K562 (cell line): ENCODE data around the gene LRRC41. TPM values are rescaled to one million over a fixed set of nuclear protein-coding genes. Genes with fewer than 3 reads are reported as not detected.
A peak's percentile ranks its signal among the peaks of the same experiment; 100 is the strongest.

Experiments used
- GTF2F1 ChIP-seq: IDR thresholded peaks from 2 replicates; pipeline ENCODE4 v1.6.1; 2011; ENCODE audit warnings: low read depth, low read length, improper control_type of control experiment
- HDGF ChIP-seq: fragments of 450-650 bp; IDR thresholded peaks from 2 replicates; pipeline ENCODE4 v1.6.1; 2016
- MECOM ChIP-seq: fragments of 250-450 bp; sonication (Bioruptor Pico); IDR thresholded peaks from 2 replicates; pipeline ENCODE4 v1.8.0; 2022; ENCODE audit warnings: inconsistent platforms
- NFRKB ChIP-seq: fragments of 450-650 bp; IDR thresholded peaks from 2 replicates; pipeline ENCODE4 v1.6.1; 2016; ENCODE audit warnings: low read depth
- SMARCA4 ChIP-seq: fragments of 450-650 bp; IDR thresholded peaks from 2 replicates; pipeline ENCODE4 v1.6.1; 2016
- SP1 ChIP-seq: sonication (generic); formaldehyde crosslinking; IDR thresholded peaks from 2 replicates; pipeline ENCODE4 v1.8.1; 2022; ENCODE audit warnings: mild to moderate bottlenecking, missing genetic modification reagents
- SRSF3 ChIP-seq: fragments of 200-400 bp; formaldehyde crosslinking; IDR thresholded peaks from 2 replicates; pipeline ENCODE4 v1.6.1; 2016; ENCODE audit warnings: mild to moderate bottlenecking, low read length, moderate library complexity; ENCODE audit not compliant: insufficient read depth
- ZNF24 ChIP-seq: fragments of 450-650 bp; IDR thresholded peaks from 2 replicates; pipeline ENCODE4 v1.6.1; 2016
- ZNF79 ChIP-seq: fragments of 250-450 bp; sonication (Bioruptor Pico); IDR thresholded peaks from 2 replicates; pipeline ENCODE4 v1.4.0; 2020; ENCODE audit warnings: low read depth, mild to moderate bottlenecking, moderate library complexity
- polyA plus RNA-seq, 8 experiments: library from polyadenylated mRNA; depleted of rRNA in 4 of 8; stranded (reverse) in 5 of 8; unstranded in 3 of 8; fragments of >200 nt; fragmentation: Nextera tagmentation in 2 of 8; fragmentation: Illumina TruSeq in 1 of 8; extraction: Ambion mirVana in 2 of 8; extraction: Trizol in 1 of 8; gene quantifications; 2 replicates each; pipeline versions ENCODE4 v1.2.1 to v1.2.3, GENCODE V29; 2011 to 2014; ENCODE audit warnings: inconsistent platforms in 1 of 8, missing spikeins in 1 of 8
- total RNA-seq, 7 experiments: library from RNA; depleted of rRNA in 6 of 7; stranded (reverse); fragments of >200 nt in 6 of 7; fragmentation: Illumina TruSeq in 2 of 7; extraction: Trizol in 2 of 7; gene quantifications; 2 replicates each; pipeline versions ENCODE4 v1.2.1 to v1.2.3, GENCODE V29; 2011 to 2021; ENCODE audit warnings: low replicate concordance in 1 of 7
- TF ChIP-seq, protein P1 (sequence below): fragments of 450-650 bp; IDR thresholded peaks from 2 replicates; pipeline ENCODE4 v1.6.1; 2016; ENCODE audit warnings: mild to moderate bottlenecking, moderate library complexity
- TF ChIP-seq, protein P2 (sequence below): sonication (generic); formaldehyde crosslinking; IDR thresholded peaks from 2 replicates; pipeline ENCODE4 v1.8.0; 2022; ENCODE audit warnings: mild to moderate bottlenecking, missing genetic modification reagents
- TF ChIP-seq, protein P3 (sequence below): fragments of 450-650 bp; conservative IDR thresholded peaks from 2 replicates; pipeline ENCODE4 v1.6.1; 2016; ENCODE audit warnings: missing genetic modification characterization, low read depth, mild to moderate bottlenecking, missing compliant biosample characterization, moderate library complexity
- TF ChIP-seq, protein P4 (sequence below): sonication (generic); formaldehyde crosslinking; IDR thresholded peaks from 2 replicates; pipeline ENCODE4 v1.8.1; 2023; ENCODE audit warnings: mild to moderate bottlenecking, missing genetic modification reagents

The LRRC41 gene
- total and polyA plus RNA-seq, 9 of the 15 experiments (the other 6 are each of a cell fraction or from before 2014, with no cell fraction given) = 10.5 to 64.7 (median 44.2) TPM

DNA sequence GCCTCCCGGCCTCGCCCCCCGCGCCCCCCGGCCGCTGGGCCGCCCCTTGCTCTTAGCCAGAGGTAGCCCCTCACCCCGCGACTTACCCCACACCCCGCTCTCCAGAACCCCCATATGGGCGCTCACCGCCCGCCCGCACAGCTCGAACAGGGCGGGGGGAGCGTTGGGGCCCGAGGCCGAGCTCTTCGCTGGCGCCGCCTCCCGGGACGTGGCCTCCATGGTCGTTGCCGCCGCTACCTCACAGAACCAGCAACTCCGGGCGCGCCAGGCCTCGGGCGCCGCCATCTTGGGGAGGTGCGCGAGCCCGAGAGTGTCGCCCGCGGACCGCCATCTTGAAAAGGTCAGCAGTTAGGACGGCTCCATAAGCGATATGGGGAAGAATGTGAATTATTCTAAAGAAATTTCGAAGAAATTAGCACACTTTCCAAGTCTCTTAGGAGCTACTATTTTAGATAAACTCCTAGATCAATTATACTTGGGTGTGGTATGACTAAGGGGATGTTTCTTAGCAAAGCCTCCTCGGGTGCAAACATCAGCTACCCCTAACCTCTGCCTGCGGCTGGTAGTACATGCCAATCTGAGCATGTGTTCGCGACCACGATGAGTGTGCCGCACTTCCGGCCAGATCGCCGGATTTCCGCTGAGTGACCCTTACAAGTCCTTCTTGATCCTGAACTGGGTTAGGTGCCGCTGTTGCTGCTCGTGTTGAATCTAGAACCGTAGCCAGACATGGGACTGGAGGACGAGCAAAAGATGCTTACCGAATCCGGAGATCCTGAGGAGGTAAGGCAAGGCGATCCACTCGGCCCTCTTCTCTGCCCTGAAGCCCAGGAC is at the start of gene LRRC41, which contains the start of gene UQCRH (continued):
- TF ChIP-seq, protein P1, sequence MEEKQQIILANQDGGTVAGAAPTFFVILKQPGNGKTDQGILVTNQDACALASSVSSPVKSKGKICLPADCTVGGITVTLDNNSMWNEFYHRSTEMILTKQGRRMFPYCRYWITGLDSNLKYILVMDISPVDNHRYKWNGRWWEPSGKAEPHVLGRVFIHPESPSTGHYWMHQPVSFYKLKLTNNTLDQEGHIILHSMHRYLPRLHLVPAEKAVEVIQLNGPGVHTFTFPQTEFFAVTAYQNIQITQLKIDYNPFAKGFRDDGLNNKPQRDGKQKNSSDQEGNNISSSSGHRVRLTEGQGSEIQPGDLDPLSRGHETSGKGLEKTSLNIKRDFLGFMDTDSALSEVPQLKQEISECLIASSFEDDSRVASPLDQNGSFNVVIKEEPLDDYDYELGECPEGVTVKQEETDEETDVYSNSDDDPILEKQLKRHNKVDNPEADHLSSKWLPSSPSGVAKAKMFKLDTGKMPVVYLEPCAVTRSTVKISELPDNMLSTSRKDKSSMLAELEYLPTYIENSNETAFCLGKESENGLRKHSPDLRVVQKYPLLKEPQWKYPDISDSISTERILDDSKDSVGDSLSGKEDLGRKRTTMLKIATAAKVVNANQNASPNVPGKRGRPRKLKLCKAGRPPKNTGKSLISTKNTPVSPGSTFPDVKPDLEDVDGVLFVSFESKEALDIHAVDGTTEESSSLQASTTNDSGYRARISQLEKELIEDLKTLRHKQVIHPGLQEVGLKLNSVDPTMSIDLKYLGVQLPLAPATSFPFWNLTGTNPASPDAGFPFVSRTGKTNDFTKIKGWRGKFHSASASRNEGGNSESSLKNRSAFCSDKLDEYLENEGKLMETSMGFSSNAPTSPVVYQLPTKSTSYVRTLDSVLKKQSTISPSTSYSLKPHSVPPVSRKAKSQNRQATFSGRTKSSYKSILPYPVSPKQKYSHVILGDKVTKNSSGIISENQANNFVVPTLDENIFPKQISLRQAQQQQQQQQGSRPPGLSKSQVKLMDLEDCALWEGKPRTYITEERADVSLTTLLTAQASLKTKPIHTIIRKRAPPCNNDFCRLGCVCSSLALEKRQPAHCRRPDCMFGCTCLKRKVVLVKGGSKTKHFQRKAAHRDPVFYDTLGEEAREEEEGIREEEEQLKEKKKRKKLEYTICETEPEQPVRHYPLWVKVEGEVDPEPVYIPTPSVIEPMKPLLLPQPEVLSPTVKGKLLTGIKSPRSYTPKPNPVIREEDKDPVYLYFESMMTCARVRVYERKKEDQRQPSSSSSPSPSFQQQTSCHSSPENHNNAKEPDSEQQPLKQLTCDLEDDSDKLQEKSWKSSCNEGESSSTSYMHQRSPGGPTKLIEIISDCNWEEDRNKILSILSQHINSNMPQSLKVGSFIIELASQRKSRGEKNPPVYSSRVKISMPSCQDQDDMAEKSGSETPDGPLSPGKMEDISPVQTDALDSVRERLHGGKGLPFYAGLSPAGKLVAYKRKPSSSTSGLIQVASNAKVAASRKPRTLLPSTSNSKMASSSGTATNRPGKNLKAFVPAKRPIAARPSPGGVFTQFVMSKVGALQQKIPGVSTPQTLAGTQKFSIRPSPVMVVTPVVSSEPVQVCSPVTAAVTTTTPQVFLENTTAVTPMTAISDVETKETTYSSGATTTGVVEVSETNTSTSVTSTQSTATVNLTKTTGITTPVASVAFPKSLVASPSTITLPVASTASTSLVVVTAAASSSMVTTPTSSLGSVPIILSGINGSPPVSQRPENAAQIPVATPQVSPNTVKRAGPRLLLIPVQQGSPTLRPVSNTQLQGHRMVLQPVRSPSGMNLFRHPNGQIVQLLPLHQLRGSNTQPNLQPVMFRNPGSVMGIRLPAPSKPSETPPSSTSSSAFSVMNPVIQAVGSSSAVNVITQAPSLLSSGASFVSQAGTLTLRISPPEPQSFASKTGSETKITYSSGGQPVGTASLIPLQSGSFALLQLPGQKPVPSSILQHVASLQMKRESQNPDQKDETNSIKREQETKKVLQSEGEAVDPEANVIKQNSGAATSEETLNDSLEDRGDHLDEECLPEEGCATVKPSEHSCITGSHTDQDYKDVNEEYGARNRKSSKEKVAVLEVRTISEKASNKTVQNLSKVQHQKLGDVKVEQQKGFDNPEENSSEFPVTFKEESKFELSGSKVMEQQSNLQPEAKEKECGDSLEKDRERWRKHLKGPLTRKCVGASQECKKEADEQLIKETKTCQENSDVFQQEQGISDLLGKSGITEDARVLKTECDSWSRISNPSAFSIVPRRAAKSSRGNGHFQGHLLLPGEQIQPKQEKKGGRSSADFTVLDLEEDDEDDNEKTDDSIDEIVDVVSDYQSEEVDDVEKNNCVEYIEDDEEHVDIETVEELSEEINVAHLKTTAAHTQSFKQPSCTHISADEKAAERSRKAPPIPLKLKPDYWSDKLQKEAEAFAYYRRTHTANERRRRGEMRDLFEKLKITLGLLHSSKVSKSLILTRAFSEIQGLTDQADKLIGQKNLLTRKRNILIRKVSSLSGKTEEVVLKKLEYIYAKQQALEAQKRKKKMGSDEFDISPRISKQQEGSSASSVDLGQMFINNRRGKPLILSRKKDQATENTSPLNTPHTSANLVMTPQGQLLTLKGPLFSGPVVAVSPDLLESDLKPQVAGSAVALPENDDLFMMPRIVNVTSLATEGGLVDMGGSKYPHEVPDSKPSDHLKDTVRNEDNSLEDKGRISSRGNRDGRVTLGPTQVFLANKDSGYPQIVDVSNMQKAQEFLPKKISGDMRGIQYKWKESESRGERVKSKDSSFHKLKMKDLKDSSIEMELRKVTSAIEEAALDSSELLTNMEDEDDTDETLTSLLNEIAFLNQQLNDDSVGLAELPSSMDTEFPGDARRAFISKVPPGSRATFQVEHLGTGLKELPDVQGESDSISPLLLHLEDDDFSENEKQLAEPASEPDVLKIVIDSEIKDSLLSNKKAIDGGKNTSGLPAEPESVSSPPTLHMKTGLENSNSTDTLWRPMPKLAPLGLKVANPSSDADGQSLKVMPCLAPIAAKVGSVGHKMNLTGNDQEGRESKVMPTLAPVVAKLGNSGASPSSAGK = peak; percentile 33; the same call in 1 of the 2 replicates
- TF ChIP-seq ZNF24 (no peak), SMARCA4 (no peak), SP1 (CRISPR knock-in tag) (peak; percentile 92), HDGF (no peak), SRSF3 (no peak), ZNF79 (CRISPR knock-in tag) (peak; percentile 23; the same call in 1 of the 2 replicates), GTF2F1 (peak; percentile 54; the same call in 1 of the 2 replicates), NFRKB (peak; percentile 94), MECOM (CRISPR knock-in tag) (peak; percentile 45; the same call in 1 of the 2 replicates)
- TF ChIP-seq, protein P2, sequence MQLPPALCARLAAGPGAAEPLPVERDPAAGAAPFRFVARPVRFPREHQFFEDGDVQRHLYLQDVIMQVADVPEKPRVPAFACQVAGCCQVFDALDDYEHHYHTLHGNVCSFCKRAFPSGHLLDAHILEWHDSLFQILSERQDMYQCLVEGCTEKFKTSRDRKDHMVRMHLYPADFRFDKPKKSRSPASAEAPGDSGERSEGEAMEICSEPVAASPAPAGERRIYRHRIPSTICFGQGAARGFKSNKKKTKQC (CRISPR knock-in tag) = peak; percentile 71; the same call in 1 of the 2 replicates
- TF ChIP-seq, protein P3, sequence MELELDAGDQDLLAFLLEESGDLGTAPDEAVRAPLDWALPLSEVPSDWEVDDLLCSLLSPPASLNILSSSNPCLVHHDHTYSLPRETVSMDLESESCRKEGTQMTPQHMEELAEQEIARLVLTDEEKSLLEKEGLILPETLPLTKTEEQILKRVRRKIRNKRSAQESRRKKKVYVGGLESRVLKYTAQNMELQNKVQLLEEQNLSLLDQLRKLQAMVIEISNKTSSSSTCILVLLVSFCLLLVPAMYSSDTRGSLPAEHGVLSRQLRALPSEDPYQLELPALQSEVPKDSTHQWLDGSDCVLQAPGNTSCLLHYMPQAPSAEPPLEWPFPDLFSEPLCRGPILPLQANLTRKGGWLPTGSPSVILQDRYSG (tag) = peak; percentile 92
- TF ChIP-seq, protein P4, sequence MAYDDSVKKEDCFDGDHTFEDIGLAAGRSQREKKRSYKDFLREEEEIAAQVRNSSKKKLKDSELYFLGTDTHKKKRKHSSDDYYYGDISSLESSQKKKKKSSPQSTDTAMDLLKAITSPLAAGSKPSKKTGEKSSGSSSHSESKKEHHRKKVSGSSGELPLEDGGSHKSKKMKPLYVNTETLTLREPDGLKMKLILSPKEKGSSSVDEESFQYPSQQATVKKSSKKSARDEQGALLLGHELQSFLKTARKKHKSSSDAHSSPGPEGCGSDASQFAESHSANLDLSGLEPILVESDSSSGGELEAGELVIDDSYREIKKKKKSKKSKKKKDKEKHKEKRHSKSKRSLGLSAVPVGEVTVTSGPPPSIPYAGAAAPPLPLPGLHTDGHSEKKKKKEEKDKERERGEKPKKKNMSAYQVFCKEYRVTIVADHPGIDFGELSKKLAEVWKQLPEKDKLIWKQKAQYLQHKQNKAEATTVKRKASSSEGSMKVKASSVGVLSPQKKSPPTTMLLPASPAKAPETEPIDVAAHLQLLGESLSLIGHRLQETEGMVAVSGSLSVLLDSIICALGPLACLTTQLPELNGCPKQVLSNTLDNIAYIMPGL (CRISPR knock-in tag) = peak; percentile 70; the same call in 1 of the 2 replicates
